Central memory CD4-positive, alpha-beta T cell (primary cell): ENCODE data around the gene DBH.

Experiments
- DNase-seq: peaks from one replicate; pipeline ENCODE4 v3.0.0; 2022

DBH gene

GRCh38 chr9:133703591-133704399 is 67.6 kb downstream of the DBH start:
- no peak for DNase-seq

- no peak for DNase-seq
Observed at GRCh38 chr9:133704711-133705181, 68.6 kb downstream of the DBH start.

GRCh38 chr9:133705576-133705975 is 69.4 kb downstream of the DBH start:
- DNase-seq, result no peak

GRCh38 chr9:133706307-133707050 is 70.3 kb downstream of the DBH start:
- DNase-seq, result no peak

GRCh38 chr9:133707065-133707762 is 71.1 kb downstream of the DBH start:
- no peak for DNase-seq

- no peak for DNase-seq
Observed at GRCh38 chr9:133707763-133708245, 71.6 kb downstream of the DBH start.

- DNase-seq, result no peak
Observed at GRCh38 chr9:133708246-133709014, 72.3 kb downstream of the DBH start.
